Upper lobe of left lung (tissue), 6 donors: ENCODE results near the gene LIG1. TPM values are rescaled to one million over a fixed set of nuclear protein-coding genes. Genes with fewer than 3 reads are reported as not detected.
"Not testable (repeated sequence)": the region's sequence is repeated elsewhere in the genome, so short reads cannot be mapped to it uniquely, and the experiment has no call there.

Source experiments
- ATAC-seq, 2 donors: fragments of 200-7000 bp; cut with Tn5 transposase; one replicate each; pipeline ENCODE4 v1.9.1; 2022; ENCODE audit warnings: mild to moderate bottlenecking in 2 of 2, moderate library complexity in 2 of 2; ENCODE audit not compliant: low FRiP score in 2 of 2
- DNase-seq, 2 donors: peaks; one replicate each; pipeline ENCODE4 v3.0.0-alpha.2; 2019 to 2020
- H3K27ac ChIP-seq, 4 donors: fragments of 200-600 bp; sonication (generic); one replicate each; pipeline ENCODE4 v1.5.1; 2016 to 2019
- H3K27me3 ChIP-seq, 4 donors: fragments of 200-600 bp; sonication (generic); one replicate each; pipeline ENCODE4 v1.5.1; 2017 to 2019
- H3K36me3 ChIP-seq, 4 donors: fragments of 200-600 bp; sonication (generic); one replicate each; pipeline ENCODE4 v1.5.1; 2016 to 2019
- H3K4me1 ChIP-seq, 4 donors: fragments of 200-600 bp; sonication (generic); one replicate each; pipeline ENCODE4 v1.5.1; 2018 to 2019
- H3K4me3 ChIP-seq, 4 donors: fragments of 200-600 bp; sonication (generic); one replicate each; pipeline ENCODE4 v1.5.1; 2017 to 2019; ENCODE audit warnings: mild to moderate bottlenecking in 2 of 4, moderate library complexity in 1 of 4
- H3K9me3 ChIP-seq, 4 donors: fragments of 200-600 bp; sonication (generic); one replicate each; pipeline ENCODE4 v1.5.1; 2018 to 2019
- CTCF ChIP-seq, 6 experiments: fragments of 450-650 bp in 4 of 6; fragments of 200-600 bp in 2 of 6; sonication (generic) in 2 of 6; IDR thresholded peaks; one replicate each; pipeline ENCODE4 v1.5.1; 2016 to 2019; ENCODE audit warnings: antibody characterized with exemption in 6 of 6
- EP300 ChIP-seq, 4 donors: sonication (generic); formaldehyde crosslinking; IDR thresholded peaks; one replicate each; pipeline ENCODE4 v1.5.1; 2017; ENCODE audit warnings: antibody characterized with exemption in 4 of 4, control low read depth in 2 of 4
- POLR2A ChIP-seq, 4 donors: fragments of 450-650 bp; IDR thresholded peaks; one replicate each; pipeline ENCODE4 v1.5.1; 2016 to 2017; ENCODE audit warnings: antibody characterized with exemption in 4 of 4, mild to moderate bottlenecking in 2 of 4
- POLR2AphosphoS5 ChIP-seq, 2 donors: sonication (generic); formaldehyde crosslinking; IDR thresholded peaks; one replicate each; pipeline ENCODE4 v1.5.1; 2017; ENCODE audit warnings: antibody characterized with exemption in 2 of 2
- WGBS, 2 donors: methylation state at CpG; one replicate each; pipeline ENCODE4 v1.1.5; 2017 to 2018; 5-methylcytosine and 5-hydroxymethylcytosine counted together
- total RNA-seq, 6 donors: library from RNA; depleted of rRNA in 4 of 6; stranded (reverse); fragments of >200 nt in 4 of 6; gene quantifications; one replicate each; pipeline versions ENCODE4 v1.1.0 to v1.2.1, GENCODE V29; 2016 to 2021
- donor health status: DM: no; HTN: no; CAD: no; lungs with moderate emphysema.
- donor health status: DM: no; HTN: yes; CAD: no; lungs with severe emphysema.

LIG1 gene
- total RNA-seq, 6 donors from 2014 or later: 11.4 to 113 (median 27.8) TPM

- H3K27ac ChIP-seq: no peak overlapping the region
- 58 to 73% methylated on average over 9 to 13 of the region's 13 CpGs for WGBS, 2 donors
- H3K27me3 ChIP-seq: no peaks in the 10 kb centered on the region
- peaks cover 0 to 20% (median 6%) of the 10 kb centered on the region in 4 donors for H3K36me3 ChIP-seq
- no peaks in the 10 kb centered on the region for H3K9me3 ChIP-seq
- DNase-seq (peak in 1 of 2 donors; percentile 38), ATAC-seq (peak in 1 of 2 donors; percentile 40)
- TF ChIP-seq EP300 (IDR thresholded peaks at IDR 0.05) (no peak), CTCF (IDR thresholded peaks at IDR 0.05) (peak; percentile 25 to 62 (median 58))
- no peak overlapping the region for H3K4me3 ChIP-seq
- peaks cover 7 to 12% (median 10%) of the 10 kb centered on the region in 4 donors for H3K4me1 ChIP-seq
These were observed 67.0 kb downstream of the LIG1 start for GRCh38 chr19:48102870-48103751.

- Histone ChIP-seq H3K4me1 (no peaks in the 10 kb centered on the region), H3K27ac (no peak overlapping the region), H3K36me3 (peaks cover 0 to 60% (median 15%) of the 10 kb centered on the region in 4 donors), H3K27me3 (no peaks in the 10 kb centered on the region), H3K9me3 (no peaks in the 10 kb centered on the region), H3K4me3 (no peak overlapping the region)
- ATAC-seq (no peak), DNase-seq (no peak)
- 86 to 90% methylated on average over 4 of the region's 4 CpGs for WGBS, 2 donors
- TF ChIP-seq CTCF (IDR thresholded peaks at IDR 0.05): no peak
- no peak for TF ChIP-seq POLR2A (IDR thresholded peaks at IDR 0.05)
- TF ChIP-seq EP300 (IDR thresholded peaks at IDR 0.05): no peak
- TF ChIP-seq POLR2AphosphoS5 (IDR thresholded peaks at IDR 0.05): no peak
These were observed 74.5 kb downstream of the LIG1 start for GRCh38 chr19:48095612-48096175.

- H3K36me3 ChIP-seq: peaks cover 0 to 55% (median 15%) of the 10 kb centered on the region in 4 donors
- DNase-seq: no peak
- H3K4me1 ChIP-seq: no peaks in the 10 kb centered on the region
- no peak overlapping the region for H3K4me3 ChIP-seq
- ATAC-seq: no peak
- no peaks in the 10 kb centered on the region for H3K27me3 ChIP-seq
- no peaks in the 10 kb centered on the region for H3K9me3 ChIP-seq
- WGBS, 2 donors: 88 to 94% methylated on average over 2 of the region's 2 CpGs
- TF ChIP-seq CTCF (IDR thresholded peaks at IDR 0.05): no peak
- TF ChIP-seq POLR2A (IDR thresholded peaks at IDR 0.05): no peak
- TF ChIP-seq POLR2AphosphoS5 (IDR thresholded peaks at IDR 0.05): no peak
- no peak for TF ChIP-seq EP300 (IDR thresholded peaks at IDR 0.05)
- H3K27ac ChIP-seq: no peak overlapping the region
These were observed 75.3 kb downstream of the LIG1 start for GRCh38 chr19:48094855-48095203.

- Histone ChIP-seq H3K27me3 (no peaks in the 10 kb centered on the region), H3K36me3 (peaks cover 0 to 49% (median 13%) of the 10 kb centered on the region in 4 donors), H3K4me1 (no peaks in the 10 kb centered on the region), H3K9me3 (no peaks in the 10 kb centered on the region), H3K4me3 (no peak overlapping the region), H3K27ac (no peak overlapping the region)
- TF ChIP-seq POLR2AphosphoS5 (IDR thresholded peaks at IDR 0.05): no peak
- no peak for TF ChIP-seq POLR2A (IDR thresholded peaks at IDR 0.05)
- no peak for TF ChIP-seq CTCF (IDR thresholded peaks at IDR 0.05)
- no peak for TF ChIP-seq EP300 (IDR thresholded peaks at IDR 0.05)
- ATAC-seq (no peak), DNase-seq (no peak)
- WGBS, 2 donors: 20 to 48% methylated on average over 1 of the region's 1 CpG
These were observed 75.9 kb downstream of the LIG1 start for GRCh38 chr19:48094129-48094854.

GRCh38 chr19:48091111-48091718, 78.9 kb downstream of the LIG1 start:
- peaks cover 0 to 32% (median 3%) of the 10 kb centered on the region in 4 donors for H3K36me3 ChIP-seq
- not testable (repeated sequence) for DNase-seq, H3K9me3 ChIP-seq, H3K27me3 ChIP-seq, H3K27ac ChIP-seq, H3K4me1 ChIP-seq, H3K4me3 ChIP-seq
- peak in 1 of 2 donors; percentile 28 for ATAC-seq
- 82 to 87% methylated on average over 13 of the region's 13 CpGs for WGBS, 2 donors
